SK-N-SH (cell line): ENCODE results near the gene AAMDC. TPM values are rescaled to one million over a fixed set of nuclear protein-coding genes. Genes with fewer than 3 reads are reported as not detected.
"Not testable (repeated sequence)": the region's sequence is repeated elsewhere in the genome, so short reads cannot be mapped to it uniquely, and the experiment has no call there.

Source experiments
- CTCF ChIA-PET: fragments of 300-600, 350-600 bp; formaldehyde crosslinking; extraction: SDS; loops from one replicate; lab custom pipeline; 2021; lab: Yijun Ruan, JAX
- POLR2A ChIA-PET: fragments of 350-600 bp; sonication (Branson Sonifier 250); formaldehyde crosslinking; extraction: SDS; loops from one replicate; lab custom pipeline; 2020; ENCODE audit warnings: antibody characterized with exemption, inconsistent platforms; lab: Yijun Ruan, JAX
- DNase-seq: peaks from one replicate; pipeline ENCODE4 v3.0.0; 2012
- H2AFZ ChIP-seq: fragments of 200-600 bp; sonication (generic); 2 replicates; pipeline ENCODE4 v1.8.1; 2016; ENCODE audit warnings: antibody characterized with exemption, mild to moderate bottlenecking, low read depth
- H3F3A ChIP-seq: fragments of 200-600 bp; sonication (generic); replicated peaks from 2 replicates; pipeline ENCODE3; 2016; ENCODE audit warnings: antibody characterized with exemption, mild to moderate bottlenecking; ENCODE audit not compliant: insufficient read depth
- H3K27ac ChIP-seq, 2 experiments: fragments of 200-500 bp in 1 of 2; fragments of 200-600 bp in 1 of 2; sonication (Bioruptor generic) in 1 of 2; sonication (generic), shearing (Covaris generic) in 1 of 2; 2 replicates each; pipeline versions ENCODE4 v1.5.1 to v1.6.1; 2014 to 2016; ENCODE audit warnings: low read depth in 2 of 2, inconsistent platforms in 1 of 2, low read length in 1 of 2, mild to moderate bottlenecking in 1 of 2, mixed read lengths in 1 of 2
- H3K27me3 ChIP-seq: fragments of 200-600 bp; sonication (generic), shearing (Covaris generic); 2 replicates; pipeline ENCODE4 v1.6.1; 2016; ENCODE audit warnings: mixed run types; ENCODE audit not compliant: insufficient read depth
- H3K36me3 ChIP-seq, 2 experiments: fragments of 200-500 bp in 1 of 2; fragments of 200-600 bp in 1 of 2; sonication (Bioruptor generic) in 1 of 2; sonication (generic) in 1 of 2; replicated peaks in 1 of 2; 2 replicates each; pipeline versions ENCODE3 to v1.5.1; 2014 to 2016; ENCODE audit warnings: low read length in 1 of 2, mild to moderate bottlenecking in 1 of 2; ENCODE audit not compliant: insufficient read depth in 2 of 2, control insufficient read depth in 1 of 2
- H3K4me1 ChIP-seq, 2 experiments: fragments of 200-500 bp in 1 of 2; fragments of 200-600 bp in 1 of 2; sonication (Bioruptor generic) in 1 of 2; sonication (generic), shearing (Covaris generic) in 1 of 2; 2 replicates each; pipeline versions ENCODE4 v1.5.1 to v1.6.1; 2014 to 2016; ENCODE audit warnings: low read depth in 1 of 2, low read length in 1 of 2, mixed run types in 1 of 2; ENCODE audit not compliant: insufficient read depth in 2 of 2, control insufficient read depth in 1 of 2
- H3K4me2 ChIP-seq: fragments of 200-600 bp; sonication (generic), shearing (Covaris generic); 2 replicates; pipeline ENCODE4 v1.6.1; 2017; ENCODE audit warnings: mixed run types
- H3K4me3 ChIP-seq, 2 experiments: fragments of 200-500 bp in 1 of 2; fragments of 200-600 bp in 1 of 2; sonication (Bioruptor generic) in 1 of 2; sonication (generic), shearing (Covaris generic) in 1 of 2; 2 replicates each; pipeline versions ENCODE4 v1.5.1 to v1.8.1; 2014 to 2016; ENCODE audit warnings: low read depth in 2 of 2, inconsistent platforms in 1 of 2, low read length in 1 of 2, mild to moderate bottlenecking in 1 of 2, mixed read lengths in 1 of 2, moderate library complexity in 1 of 2
- H3K79me2 ChIP-seq: fragments of 200-600 bp; sonication (generic); 2 replicates; pipeline ENCODE4 v1.8.1; 2017; ENCODE audit warnings: mild to moderate bottlenecking; ENCODE audit not compliant: insufficient read depth
- H3K9ac ChIP-seq: fragments of 200-600 bp; sonication (generic); 2 replicates; pipeline ENCODE4 v1.6.1; 2017; ENCODE audit warnings: mixed run types
- H3K9me2 ChIP-seq: fragments of 200-600 bp; sonication (generic); 2 replicates; pipeline ENCODE4 v1.6.1; 2017; ENCODE audit warnings: mixed run types
- H3K9me3 ChIP-seq: fragments of 200-600 bp; sonication (generic); 2 replicates; pipeline ENCODE4 v1.6.1; 2017; ENCODE audit warnings: mixed run types, mild to moderate bottlenecking, moderate library complexity
- H4K20me1 ChIP-seq: fragments of 200-600 bp; sonication (generic); 2 replicates; pipeline ENCODE4 v1.6.1; 2017; ENCODE audit warnings: mild to moderate bottlenecking, mixed run types; ENCODE audit not compliant: insufficient read depth
- CHD2 ChIP-seq: fragments of 150-350 bp; IDR thresholded peaks from 2 replicates; pipeline ENCODE4 v1.6.1; 2018; ENCODE audit warnings: low read length; ENCODE audit not compliant: partially characterized antibody
- CTCF ChIP-seq: fragments of 200-600 bp; sonication (generic); IDR thresholded peaks from 2 replicates; pipeline ENCODE4 v1.6.1; 2017; ENCODE audit warnings: antibody characterized with exemption, mild to moderate bottlenecking, moderate library complexity
- FOXM1 ChIP-seq: IDR thresholded peaks from 2 replicates; pipeline ENCODE4 v1.4.0; 2012; ENCODE audit warnings: low read depth, mild to moderate bottlenecking
- GABPA ChIP-seq: IDR thresholded peaks from 2 replicates; pipeline ENCODE4 v1.4.0; 2012; ENCODE audit warnings: low read depth, mild to moderate bottlenecking
- JUND ChIP-seq: IDR thresholded peaks from 2 replicates; pipeline ENCODE4 v1.4.0; 2012
- MEF2A ChIP-seq: IDR thresholded peaks from 2 replicates; pipeline ENCODE4 v1.4.0; 2012; ENCODE audit warnings: low read depth, borderline replicate concordance
- MXI1 ChIP-seq: IDR thresholded peaks from 2 replicates; pipeline ENCODE4 v1.6.1; 2012; ENCODE audit warnings: mild to moderate bottlenecking, low read depth, low read length, improper control_type of control experiment
- RFX5 ChIP-seq: IDR thresholded peaks from 2 replicates; pipeline ENCODE4 v1.6.1; 2012; ENCODE audit warnings: mild to moderate bottlenecking, improper control_type of control experiment, low read length
- TEAD4 ChIP-seq: IDR thresholded peaks from 2 replicates; pipeline ENCODE4 v1.4.0; 2012; ENCODE audit warnings: mild to moderate bottlenecking, borderline replicate concordance; ENCODE audit not compliant: insufficient read depth
- YY1 ChIP-seq: IDR thresholded peaks from 2 replicates; pipeline ENCODE4 v1.4.0; 2012; ENCODE audit warnings: low read depth, mild to moderate bottlenecking
- WGBS: methylation state at CpG from one replicate; pipeline ENCODE4 v1.1.6; 2017; ENCODE audit warnings: low lambda C conversion rate; 5-methylcytosine and 5-hydroxymethylcytosine counted together
- polyA plus RNA-seq, 3 experiments: library from polyadenylated mRNA; depleted of rRNA; stranded (reverse); fragments of >200 nt; gene quantifications; 2 replicates each; pipeline ENCODE4 v1.2.3, GENCODE V29; 2012

The AAMDC gene
- polyA plus RNA-seq, 1 of the 3 experiments (the other 2 are of a cell fraction): 66.6 TPM

- H3K4me3 ChIP-seq, DNase-seq, H2AFZ ChIP-seq, H3K9me2 ChIP-seq, H3K9me3 ChIP-seq, H3K79me2 ChIP-seq, POLR2A ChIA-PET, H3K27me3 ChIP-seq, H3K27ac ChIP-seq, H4K20me1 ChIP-seq, H3K4me2 ChIP-seq, H3K4me1 ChIP-seq, H3K9ac ChIP-seq, CTCF ChIA-PET, H3F3A ChIP-seq: not testable (repeated sequence)
- WGBS: 69% methylated on average over 5 of the region's 5 CpGs
- H3K36me3 ChIP-seq: peaks cover 14 to 55% of the 10 kb centered on the region in 2 experiments
These were observed 22.8 kb downstream of the AAMDC start for GRCh38 chr11:77843700-77844099.

- no peaks in the 10 kb centered on the region for H3K27me3 ChIP-seq
- TF ChIP-seq CTCF: no peak
- TF ChIP-seq GABPA: no peak
- no peak for TF ChIP-seq YY1
- TF ChIP-seq MEF2A: no peak
- no peak for TF ChIP-seq MXI1
- no peak for TF ChIP-seq JUND
- TF ChIP-seq FOXM1: no peak
- TF ChIP-seq, all 33 proteins: peak for 0
- no peak for DNase-seq
These were observed 30.6 kb downstream of the AAMDC start for GRCh38 chr11:77851503-77851902.

GRCh38 chr11:77854838-77855237 lies 33.9 kb downstream of the AAMDC start:
- DNase-seq: no peak
- CTCF ChIA-PET: no interaction called here
- POLR2A ChIA-PET: no interaction called here

More at GRCh38 chr11:77851503-77851902, 30.6 kb downstream of the AAMDC start:
- H3K27ac ChIP-seq: no peak overlapping the region
- CTCF ChIA-PET: no interaction called here
- H3K36me3 ChIP-seq: peaks cover 6 to 67% of the 10 kb centered on the region in 2 experiments
- no peak overlapping the region for H3K4me2 ChIP-seq
- H3F3A ChIP-seq: peaks cover 7% of the 10 kb centered on the region
- no peaks in the 10 kb centered on the region for H3K9me2 ChIP-seq
- H2AFZ ChIP-seq: no peak overlapping the region
- no peak overlapping the region for H3K4me3 ChIP-seq
- no peak overlapping the region for H3K9ac ChIP-seq
- no peaks in the 10 kb centered on the region for H3K79me2 ChIP-seq
- H4K20me1 ChIP-seq: no peaks in the 10 kb centered on the region
- H3K9me3 ChIP-seq: 0 out of 2 replicates have a peak, but pooled peaks cover 13% of the 10 kb centered on the region
- no peaks in the 10 kb centered on the region for H3K4me1 ChIP-seq
- POLR2A ChIA-PET: no interaction called here
- WGBS: 50% methylated on average over 1 of the region's 1 CpG

GRCh38 chr11:77857906-77858457 lies 37.0 kb downstream of the AAMDC start:
- H3K4me1 ChIP-seq, H3F3A ChIP-seq, H3K9me2 ChIP-seq, H3K4me2 ChIP-seq, H3K27me3 ChIP-seq, H3K4me3 ChIP-seq, H3K9ac ChIP-seq, DNase-seq, H3K79me2 ChIP-seq, CTCF ChIA-PET, H4K20me1 ChIP-seq, H3K27ac ChIP-seq, H2AFZ ChIP-seq: not testable (repeated sequence)
- WGBS: 97% methylated on average over 7 of the region's 10 CpGs
- peaks cover 5 to 38% of the 10 kb centered on the region in 2 experiments for H3K36me3 ChIP-seq
- POLR2A ChIA-PET: interaction anchor here (0.6 to 0.7 kb wide), 2 partner anchors 110 to 165 kb away, joined by 3 to 4 read pairs; no protein-coding TSS in a partner anchor
- 0 out of 2 replicates have a peak, but pooled peaks cover 13% of the 10 kb centered on the region for H3K9me3 ChIP-seq

More at GRCh38 chr11:77854838-77855237, 33.9 kb downstream of the AAMDC start:
- no peaks in the 10 kb centered on the region for H3K9me2 ChIP-seq
- H3K9ac ChIP-seq: no peak overlapping the region
- H3F3A ChIP-seq: peaks cover 7% of the 10 kb centered on the region
- H3K27ac ChIP-seq: no peak overlapping the region
- TF ChIP-seq TEAD4 (no peak), MXI1 (no peak), YY1 (no peak), MEF2A (no peak), RFX5 (no peak), CHD2 (no peak)
- H3K4me2 ChIP-seq: no peak overlapping the region
- H3K27me3 ChIP-seq: no peaks in the 10 kb centered on the region
- 0 out of 2 replicates have a peak, but pooled peaks cover 13% of the 10 kb centered on the region for H3K9me3 ChIP-seq
- H4K20me1 ChIP-seq: no peaks in the 10 kb centered on the region
- peaks cover 5 to 60% of the 10 kb centered on the region in 2 experiments for H3K36me3 ChIP-seq
- no peak overlapping the region for H2AFZ ChIP-seq
- 100% methylated on average over 1 of the region's 2 CpGs for WGBS
- H3K79me2 ChIP-seq: no peaks in the 10 kb centered on the region
- H3K4me3 ChIP-seq: no peak overlapping the region; a peak in 1 of 4 replicates
- H3K4me1 ChIP-seq: no peaks in the 10 kb centered on the region
